GM23338 (cell line): ENCODE results near the gene CAST. TPM values are rescaled to one million over a fixed set of nuclear protein-coding genes. Genes with fewer than 3 reads are reported as not detected.
"Not testable (repeated sequence)": the region's sequence is repeated elsewhere in the genome, so short reads cannot be mapped to it uniquely, and the experiment has no call there.

Experiments used
- ATAC-seq: fragments of 200-7000 bp; cut with Tn5 transposase; 3 replicates; pipeline ENCODE4 v1.9.1; 2020
- DNase-seq: peaks from one replicate; pipeline ENCODE4 v3.0.0-alpha.2; 2015; ENCODE audit warnings: low spot score
- H2AFZ ChIP-seq: fragments of 200-600 bp; sonication (generic); 2 replicates; pipeline ENCODE4 v1.8.0; 2016; ENCODE audit warnings: antibody characterized with exemption, mild to moderate bottlenecking, moderate library complexity
- H3F3A ChIP-seq: fragments of 200-600 bp; sonication (generic); replicated peaks from 2 replicates; pipeline ENCODE4 v1.8.0; 2017; ENCODE audit warnings: antibody characterized with exemption, mixed run types, low read depth
- H3K27ac ChIP-seq: fragments of 200-600 bp; sonication (generic); 2 replicates; pipeline ENCODE4 v1.6.1; 2016; ENCODE audit warnings: low read depth
- H3K27me3 ChIP-seq: fragments of 200-600 bp; sonication (generic); 2 replicates; pipeline ENCODE4 v1.8.0; 2016; ENCODE audit warnings: mild to moderate bottlenecking, mixed run types, moderate library complexity; ENCODE audit not compliant: insufficient read depth
- H3K36me3 ChIP-seq: fragments of 200-600 bp; sonication (generic); 2 replicates; pipeline ENCODE4 v1.8.0; 2016; ENCODE audit warnings: mild to moderate bottlenecking; ENCODE audit not compliant: insufficient read depth
- H3K4me1 ChIP-seq: fragments of 200-600 bp; sonication (generic); 2 replicates; pipeline ENCODE4 v1.8.0; 2016; ENCODE audit warnings: mild to moderate bottlenecking, moderate library complexity; ENCODE audit not compliant: insufficient read depth
- H3K4me2 ChIP-seq: fragments of 200-600 bp; sonication (generic); 2 replicates; pipeline ENCODE4 v1.7.1; 2017; ENCODE audit warnings: mixed run types
- H3K4me3 ChIP-seq: fragments of 200-600 bp; sonication (generic); 2 replicates; pipeline ENCODE4 v1.6.1; 2016; ENCODE audit warnings: mixed run types
- H3K79me2 ChIP-seq: fragments of 200-600 bp; sonication (generic); replicated peaks from 2 replicates; pipeline ENCODE4 v1.8.0; 2017; ENCODE audit warnings: mild to moderate bottlenecking; ENCODE audit not compliant: insufficient read depth
- H3K9me2 ChIP-seq: fragments of 200-600 bp; sonication (generic); 2 replicates; pipeline ENCODE4 v1.8.0; 2017; ENCODE audit not compliant: insufficient read depth
- H4K20me1 ChIP-seq: fragments of 200-600 bp; sonication (generic); replicated peaks from 2 replicates; pipeline ENCODE4 v1.8.0; 2017; ENCODE audit warnings: mild to moderate bottlenecking; ENCODE audit not compliant: insufficient read depth
- H3K27ac Mint-ChIP-seq: 2 replicates; pipeline ENCODE4 v1.8.0; 2020; ENCODE audit warnings: inconsistent platforms, mild to moderate bottlenecking, moderate library complexity, mixed read lengths
- H3K27me3 Mint-ChIP-seq: 3 replicates; pipeline ENCODE4 v1.8.0; 2022; ENCODE audit warnings: low read depth, mild to moderate bottlenecking, moderate library complexity, mixed read lengths, inconsistent platforms; ENCODE audit not compliant: insufficient read depth, poor library complexity
- H3K36me3 Mint-ChIP-seq: 3 replicates; pipeline ENCODE4 v1.8.0; 2021; ENCODE audit warnings: low read depth, mild to moderate bottlenecking, inconsistent platforms, moderate library complexity, mixed read lengths
- H3K4me1 Mint-ChIP-seq: 3 replicates; pipeline ENCODE4 v1.8.0; 2020; ENCODE audit warnings: mild to moderate bottlenecking, inconsistent platforms, mixed read lengths
- H3K4me3 Mint-ChIP-seq: 3 replicates; pipeline ENCODE4 v1.8.0; 2021; ENCODE audit warnings: moderate library complexity, mild to moderate bottlenecking, inconsistent platforms, mixed read lengths
- H3K9me3 Mint-ChIP-seq: 3 replicates; pipeline ENCODE4 v1.8.0; 2020; ENCODE audit warnings: moderate library complexity, mild to moderate bottlenecking, inconsistent platforms, mixed read lengths
- CREB1 ChIP-seq: fragments of 250-450 bp; sonication (Bioruptor Pico); IDR thresholded peaks from 2 replicates; pipeline ENCODE4 v1.5.0; 2020; ENCODE audit warnings: low read depth, mild to moderate bottlenecking, moderate library complexity
- CTCF ChIP-seq, 2 experiments: fragments of 200-600 bp in 1 of 2; sonication (generic) in 1 of 2; conservative IDR thresholded peaks; 2 replicates each; pipeline versions ENCODE4 v1.5.1 to v1.6.1; 2016 to 2017; ENCODE audit warnings: antibody characterized with exemption in 2 of 2, low read depth in 2 of 2, mild to moderate bottlenecking in 2 of 2, moderate library complexity in 1 of 2
- EZH2 ChIP-seq: fragments of 200-600 bp; sonication (generic); IDR thresholded peaks from one replicate; pipeline ENCODE4 v1.8.0; 2017; ENCODE audit warnings: antibody characterized with exemption, mild to moderate bottlenecking, low read depth; ENCODE audit not compliant: unreplicated experiment
- EZH2phosphoT487 ChIP-seq: fragments of 200-600 bp; sonication (generic); IDR thresholded peaks from one replicate; pipeline ENCODE4 v1.8.1; 2018; ENCODE audit warnings: antibody characterized with exemption; ENCODE audit not compliant: unreplicated experiment
- JUNB ChIP-seq: IDR thresholded peaks from one replicate; pipeline ENCODE4 v1.6.1; 2016; ENCODE audit warnings: antibody characterized with exemption; ENCODE audit not compliant: unreplicated experiment
- NANOG ChIP-seq: IDR thresholded peaks from 2 replicates; pipeline ENCODE4 v1.6.1; 2016; ENCODE audit warnings: antibody characterized with exemption, borderline replicate concordance
- POLR2AphosphoS5 ChIP-seq: IDR thresholded peaks from 2 replicates; pipeline ENCODE4 v1.6.1; 2016; ENCODE audit warnings: antibody characterized with exemption, low read depth
- STAT1 ChIP-seq: IDR thresholded peaks from one replicate; pipeline ENCODE4 v1.6.1; 2016; ENCODE audit warnings: antibody characterized with exemption; ENCODE audit not compliant: unreplicated experiment
- ZNF114 ChIP-seq: fragments of 250-450 bp; sonication (Bioruptor Pico); IDR thresholded peaks from 2 replicates; pipeline ENCODE4 v1.5.0; 2020; ENCODE audit warnings: mild to moderate bottlenecking, moderate library complexity
- ZNF331 ChIP-seq: fragments of 250-450 bp; sonication (Bioruptor Pico); IDR thresholded peaks from 2 replicates; pipeline ENCODE4 v1.5.0; 2020; ENCODE audit warnings: low read depth, mild to moderate bottlenecking, moderate library complexity
- polyA plus RNA-seq: library from polyadenylated mRNA; unstranded; fragments of >200 nt; fragmentation: Nextera tagmentation; extraction: Ambion mirVana; gene quantifications from 2 replicates; pipeline ENCODE4 v1.2.1, GENCODE V29; 2016
- total RNA-seq: library from RNA; depleted of rRNA; stranded (reverse); fragments of >200 nt; shearing (Covaris generic); gene quantifications from 2 replicates; pipeline ENCODE4 v1.2.3, GENCODE V29; 2014

The CAST gene
- total and polyA plus RNA-seq, 2 experiments from 2014 or later = 37.9 to 57.7 TPM

GRCh38 chr5:96796434-96796833, 134.3 kb downstream of the CAST start:
- Histone ChIP-seq H3K27ac (no peak overlapping the region), H3K4me2 (no peak overlapping the region), H3K4me1 (no peaks in the 10 kb centered on the region), H3K4me3 (no peak overlapping the region), H4K20me1 (0 out of 2 replicates have a peak, but pooled peaks cover 3% of the 10 kb centered on the region), H3K27me3 (no peaks in the 10 kb centered on the region), H3K9me2 (no peaks in the 10 kb centered on the region), H3F3A (no peaks in the 10 kb centered on the region), H3K36me3 (no peaks in the 10 kb centered on the region; the same call in none of the 2 replicates), H2AFZ (no peak overlapping the region), H3K79me2 (no peaks in the 10 kb centered on the region)
- ATAC-seq (no peak), DNase-seq (no peak)
- Mint-ChIP-seq H3K4me1 (peaks cover 5% of the 10 kb centered on the region), H3K36me3 (peaks cover 18% of the 10 kb centered on the region), H3K9me3 (no peaks in the 10 kb centered on the region), H3K27me3 (no peaks in the 10 kb centered on the region), H3K27ac (no peak overlapping the region), H3K4me3 (no peak overlapping the region)
- TF ChIP-seq CTCF (conservative IDR thresholded peaks at IDR 0.05; ENCODE audit: low read depth in 2 of 2) = no peak
- no peak for TF ChIP-seq JUNB
- TF ChIP-seq POLR2AphosphoS5 = no peak

- not testable (repeated sequence) for DNase-seq, H3K4me3 Mint-ChIP-seq, H4K20me1 ChIP-seq, H3K9me3 Mint-ChIP-seq, H3K4me3 ChIP-seq, H3K4me2 ChIP-seq, H3F3A ChIP-seq, H3K79me2 ChIP-seq, H3K36me3 Mint-ChIP-seq, H3K9me2 ChIP-seq, H3K27me3 Mint-ChIP-seq, H3K27ac ChIP-seq, H3K27ac Mint-ChIP-seq, H2AFZ ChIP-seq, H3K36me3 ChIP-seq, ATAC-seq
- H3K4me1 ChIP-seq = peaks cover 14% of the 10 kb centered on the region
- H3K27me3 ChIP-seq = peaks cover 10% of the 10 kb centered on the region; the same call in 1 of the 2 replicates
- peaks cover 12% of the 10 kb centered on the region for H3K4me1 Mint-ChIP-seq
These were observed 139.5 kb downstream of the CAST start for GRCh38 chr5:96801718-96802117.

- H2AFZ ChIP-seq = peak overlapping the region; percentile 99
- H3K9me2 ChIP-seq = no peaks in the 10 kb centered on the region
- no peaks in the 10 kb centered on the region; the same call in 1 of the 3 replicates for H3K9me3 Mint-ChIP-seq
- H3K36me3 ChIP-seq = no peaks in the 10 kb centered on the region
- peaks cover 10% of the 10 kb centered on the region; the same call in 1 of the 2 replicates for H3K27me3 ChIP-seq
- H3K27ac Mint-ChIP-seq = no peak overlapping the region
- H3K4me1 ChIP-seq = peaks cover 17% of the 10 kb centered on the region
- ATAC-seq (peak; percentile 40), DNase-seq (peak; percentile 57)
- peaks cover 22% of the 10 kb centered on the region for H3K4me1 Mint-ChIP-seq
- no peaks in the 10 kb centered on the region; the same call in 2 of the 3 replicates for H3K36me3 Mint-ChIP-seq
- peaks cover 14% of the 10 kb centered on the region for H3K27me3 Mint-ChIP-seq
- peak overlapping the region; percentile 91 for H3K4me3 ChIP-seq
- H3K4me2 ChIP-seq = peak overlapping the region; percentile 98
- H3K27ac ChIP-seq = no peak overlapping the region
- peak overlapping the region; percentile 91 for H3K4me3 Mint-ChIP-seq
- H3K79me2 ChIP-seq = no peaks in the 10 kb centered on the region
- no peaks in the 10 kb centered on the region for H4K20me1 ChIP-seq
- no peaks in the 10 kb centered on the region for H3F3A ChIP-seq
- TF ChIP-seq EZH2phosphoT487 = no peak
- no peak for TF ChIP-seq CREB1 (CRISPR knock-in tag)
- TF ChIP-seq CTCF (conservative IDR thresholded peaks at IDR 0.05; ENCODE audit: low read depth in 2 of 2) = no peak
- no peak for TF ChIP-seq JUNB
- no peak for TF ChIP-seq POLR2AphosphoS5
- TF ChIP-seq NANOG = no peak
- TF ChIP-seq EZH2 = no peak
- TF ChIP-seq ZNF114 (CRISPR knock-in tag) = no peak
- TF ChIP-seq ZNF331 (CRISPR knock-in tag) = no peak
- TF ChIP-seq STAT1 = no peak
These were observed 145.0 kb downstream of the CAST start for GRCh38 chr5:96807075-96807654.
